ENCODE results near the gene UBN2. TPM values are rescaled to one million over a fixed set of nuclear protein-coding genes. Genes with fewer than 3 reads are reported as not detected.

UBN2 gene
- total RNA-seq, 2 donors from 2014 or later = 13.4 to 18.8 TPM

- TF ChIP-seq CTCF (IDR thresholded peaks at IDR 0.05) = no peak
- H3K27ac ChIP-seq = no peak overlapping the region
- no peaks in the 10 kb centered on the region for H3K27me3 ChIP-seq (replicated peaks; ENCODE audit: insufficient read depth)
- H3K36me3 ChIP-seq = peaks cover 12% of the 10 kb centered on the region
- no peak overlapping the region for H3K4me3 ChIP-seq
- H3K9me3 ChIP-seq = no peaks in the 10 kb centered on the region
- ATAC-seq (ENCODE audit: insufficient number of reproducible peaks, low FRiP score, low read depth) (no peak), DNase-seq (ENCODE audit: low spot score) (no peak)
- H3K4me1 ChIP-seq (ENCODE audit: control insufficient read depth in 1 of 2, low read depth in 2 of 2) = no peaks in the 10 kb centered on the region
Measured at GRCh38 chr7:139351027-139351426, 120.0 kb downstream of the UBN2 start.

- DNase-seq (ENCODE audit: low spot score) (no peak), ATAC-seq (ENCODE audit: insufficient number of reproducible peaks, low FRiP score, low read depth) (no peak)
- TF ChIP-seq CTCF (IDR thresholded peaks at IDR 0.05) = no peak
- Histone ChIP-seq H3K27me3 (replicated peaks; ENCODE audit: insufficient read depth) (no peaks in the 10 kb centered on the region), H3K4me1 (ENCODE audit: control insufficient read depth in 1 of 2, low read depth in 2 of 2) (peaks cover 0 to 7% of the 10 kb centered on the region in 2 donors), H3K27ac (no peak overlapping the region), H3K4me3 (no peak overlapping the region), H3K9me3 (no peaks in the 10 kb centered on the region), H3K36me3 (peaks cover 4% of the 10 kb centered on the region)
Measured at GRCh38 chr7:139354729-139355128, 123.7 kb downstream of the UBN2 start.

- Histone ChIP-seq H3K36me3 (peaks cover 4% of the 10 kb centered on the region), H3K27ac (no peak overlapping the region), H3K9me3 (no peaks in the 10 kb centered on the region), H3K4me3 (no peak overlapping the region), H3K27me3 (replicated peaks; ENCODE audit: insufficient read depth) (no peaks in the 10 kb centered on the region), H3K4me1 (ENCODE audit: control insufficient read depth in 1 of 2, low read depth in 2 of 2) (peaks cover 0 to 7% of the 10 kb centered on the region in 2 donors)
- TF ChIP-seq CTCF (IDR thresholded peaks at IDR 0.05) = no peak
- DNase-seq (ENCODE audit: low spot score) (no peak), ATAC-seq (ENCODE audit: insufficient number of reproducible peaks, low FRiP score, low read depth) (no peak)
Measured at GRCh38 chr7:139355320-139355719, 124.3 kb downstream of the UBN2 start.

Other genes with a start within 250 kb of the UBN2 start
- gene KIAA1549, start 249.8 kb upstream of the UBN2 start, total RNA-seq = 1 to 10 TPM in 1 of 2 donors, under 1 TPM in 1; 0.95 to 1.8 TPM
- gene ZC3HAV1L, start 195.2 kb upstream of the UBN2 start, total RNA-seq = 10 to 100 TPM; 10.4 to 22.7 TPM
- gene ZC3HAV1, start 121.5 kb upstream of the UBN2 start, total RNA-seq = 10 to 100 TPM; 32.5 to 47.6 TPM
- 10 to 100 TPM in 1 of 2 donors, 1 to 10 TPM in 1; 7.9 to 11.4 TPM for gene FMC1, start 110.1 kb downstream of the UBN2 start, total RNA-seq
- gene LUC7L2, start 128.7 kb downstream of the UBN2 start, total RNA-seq = 100 to 1,000 TPM in 1 of 2 donors, 10 to 100 TPM in 1; 73.4 to 137 TPM

All from thoracic aorta (tissue), 2 donors.